VCaP (cell line): ENCODE measurements around the gene HCAR2.
A peak's percentile ranks its signal among the peaks of the same experiment; 100 is the strongest.
"Not testable (repeated sequence)": the region's sequence is repeated elsewhere in the genome, so short reads cannot be mapped to it uniquely, and the experiment has no call there.

Experiments
- H3K27ac ChIP-seq: fragments of 450-650 bp; 2 replicates; pipeline ENCODE4 v1.5.1; 2017
- CTCF ChIP-seq: fragments of 450-650 bp; conservative IDR thresholded peaks from 2 replicates; pipeline ENCODE4 v1.5.1; 2017; ENCODE audit warnings: mild to moderate bottlenecking, moderate library complexity

Gene HCAR2

GRCh38 chr12:122659579-122659978 is 43.6 kb downstream of the HCAR2 start:
- no peak for TF ChIP-seq CTCF
- peak overlapping the region; percentile 87 for H3K27ac ChIP-seq

DNA sequence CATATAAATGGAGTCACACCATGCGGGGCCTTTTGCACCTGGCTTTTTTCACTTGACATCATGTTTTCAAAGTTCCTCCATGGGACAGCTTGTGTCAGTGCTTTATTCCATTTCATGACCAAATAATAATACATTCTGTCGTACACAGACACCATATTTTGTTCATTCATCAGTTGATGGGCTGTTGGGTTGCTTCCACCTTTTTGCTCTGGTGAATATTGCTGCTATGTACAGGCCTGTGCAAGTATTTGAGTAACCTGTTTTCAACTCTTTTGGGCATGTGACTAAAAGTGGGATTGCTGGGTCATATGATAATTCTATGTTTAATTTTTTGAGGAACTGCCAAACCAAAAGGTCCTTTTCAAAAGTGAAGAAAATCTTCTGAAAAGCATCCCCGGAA is 46.9 kb downstream of the HCAR2 start:
- no peak for TF ChIP-seq CTCF
- H3K27ac ChIP-seq: no peak overlapping the region

GRCh38 chr12:122653291-122653690 is 49.9 kb downstream of the HCAR2 start:
- H3K27ac ChIP-seq: not testable (repeated sequence)

DNA sequence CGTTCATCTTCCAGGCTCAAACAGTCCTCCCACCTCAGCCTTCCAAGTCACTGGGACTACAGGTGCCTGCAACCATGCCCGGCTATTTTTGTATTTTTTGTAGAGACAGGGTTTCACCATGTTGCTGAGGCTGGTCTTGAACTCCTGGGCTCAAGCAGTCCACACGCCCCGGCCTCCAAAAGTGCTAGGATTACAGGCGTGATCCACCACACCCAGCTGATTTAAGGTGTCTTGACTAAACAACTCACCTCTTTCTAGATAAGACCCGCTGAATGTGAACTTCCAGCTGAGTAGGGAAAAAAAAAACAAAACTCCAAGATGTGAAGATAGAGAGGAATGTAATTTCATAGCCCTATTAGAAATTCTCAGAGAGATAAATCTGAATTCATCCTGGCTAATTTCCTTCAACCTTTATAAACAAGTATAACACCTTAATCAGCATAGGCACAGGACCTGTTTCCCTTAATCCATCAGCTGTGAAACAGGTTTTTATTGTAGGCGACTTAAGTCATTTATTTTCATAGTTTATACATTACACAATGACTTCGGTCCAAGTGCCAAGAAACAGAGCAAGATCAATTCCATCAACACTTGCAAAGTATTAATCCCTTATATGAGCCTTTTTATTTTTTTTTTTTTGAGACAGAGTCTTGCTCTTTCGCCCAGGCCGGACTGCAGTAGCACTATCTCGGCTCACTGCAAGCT is 51.5 kb downstream of the HCAR2 start:
- TF ChIP-seq CTCF: no peak
- H3K27ac ChIP-seq: peak overlapping the region; percentile 60
